Activated CD8-positive, alpha-beta T cell treated with anti-CD3 and anti-CD28 coated beads for 36 hours (primary cell): ENCODE results near the gene ABCB6. TPM values are rescaled to one million over a fixed set of nuclear protein-coding genes. Genes with fewer than 3 reads are reported as not detected.
A peak's percentile ranks its signal among the peaks of the same experiment; 100 is the strongest.

Source experiments
- ATAC-seq: fragments of 200-7000 bp; cut with Tn5 transposase; one replicate; pipeline ENCODE4 v1.10.0; 2021; ENCODE audit warnings: mild to moderate bottlenecking, moderate library complexity
- CTCF ChIA-PET: fragments of 350-600 bp; sonication (Branson Sonifier 250); formaldehyde crosslinking; loops from one replicate; lab custom pipeline; 2021; ENCODE audit warnings: antibody characterized with exemption; lab: Charles Lee
- POLR2A ChIA-PET: fragments of 350-600 bp; sonication (Branson Sonifier 250); formaldehyde crosslinking; loops from one replicate; lab custom pipeline; 2021; ENCODE audit warnings: antibody characterized with exemption; lab: Charles Lee
- DNase-seq: peaks from one replicate; pipeline ENCODE4 v3.0.0-alpha.2; 2020
- H3K27ac Mint-ChIP-seq: one replicate; pipeline ENCODE4 v1.8.0; 2021; ENCODE audit warnings: mild to moderate bottlenecking, mixed read lengths
- H3K27me3 Mint-ChIP-seq: one replicate; pipeline ENCODE4 v1.8.0; 2021; ENCODE audit warnings: mixed read lengths
- H3K36me3 Mint-ChIP-seq: one replicate; pipeline ENCODE4 v1.8.0; 2021; ENCODE audit warnings: low read depth, mixed read lengths
- H3K4me1 Mint-ChIP-seq: one replicate; pipeline ENCODE4 v1.8.0; 2021; ENCODE audit warnings: low read depth, mixed read lengths
- H3K4me3 Mint-ChIP-seq: one replicate; pipeline ENCODE4 v1.8.0; 2021; ENCODE audit warnings: mild to moderate bottlenecking, moderate library complexity, mixed read lengths
- H3K9me3 Mint-ChIP-seq: one replicate; pipeline ENCODE4 v1.8.0; 2021; ENCODE audit warnings: mixed read lengths
- intact Hi-C: fragments of 100-400 bp; cut with micrococcal nuclease; formaldehyde crosslinking; loops from one replicate; pipeline ENCODE4 v1.10.0; 2022
- total RNA-seq, 2 experiments: library from RNA; stranded (reverse); gene quantifications; one replicate each; pipeline ENCODE4 v1.2.3, GENCODE V29; 2021
- TF ChIP-seq, protein P1 (sequence below): fragments of 200-600 bp; IDR thresholded peaks from one replicate; pipeline ENCODE4 v1.8.0; 2022; ENCODE audit warnings: antibody characterized with exemption, mild to moderate bottlenecking

The ABCB6 gene
- total RNA-seq, 2 experiments from 2014 or later, result 32.3 to 35.7 TPM

GRCh38 chr2:219165058-219165911, 53.5 kb downstream of the ABCB6 start:
- H3K4me3 Mint-ChIP-seq, result no peak overlapping the region
- ChIA-PET CTCF (interaction anchor here (1.6 kb wide), 1 partner anchor 11 kb away, joined by 6 read pairs; the partner anchor contains the start of gene CNPPD1), POLR2A (interaction anchor here (1.4 to 1.6 kb wide), 2 partner anchors 9 to 10 kb away, joined by 4 to 5 read pairs; no protein-coding TSS in a partner anchor)
- ATAC-seq (no peak), DNase-seq (no peak)
- peaks cover 11% of the 10 kb centered on the region for H3K4me1 Mint-ChIP-seq
- TF ChIP-seq, protein P1, sequence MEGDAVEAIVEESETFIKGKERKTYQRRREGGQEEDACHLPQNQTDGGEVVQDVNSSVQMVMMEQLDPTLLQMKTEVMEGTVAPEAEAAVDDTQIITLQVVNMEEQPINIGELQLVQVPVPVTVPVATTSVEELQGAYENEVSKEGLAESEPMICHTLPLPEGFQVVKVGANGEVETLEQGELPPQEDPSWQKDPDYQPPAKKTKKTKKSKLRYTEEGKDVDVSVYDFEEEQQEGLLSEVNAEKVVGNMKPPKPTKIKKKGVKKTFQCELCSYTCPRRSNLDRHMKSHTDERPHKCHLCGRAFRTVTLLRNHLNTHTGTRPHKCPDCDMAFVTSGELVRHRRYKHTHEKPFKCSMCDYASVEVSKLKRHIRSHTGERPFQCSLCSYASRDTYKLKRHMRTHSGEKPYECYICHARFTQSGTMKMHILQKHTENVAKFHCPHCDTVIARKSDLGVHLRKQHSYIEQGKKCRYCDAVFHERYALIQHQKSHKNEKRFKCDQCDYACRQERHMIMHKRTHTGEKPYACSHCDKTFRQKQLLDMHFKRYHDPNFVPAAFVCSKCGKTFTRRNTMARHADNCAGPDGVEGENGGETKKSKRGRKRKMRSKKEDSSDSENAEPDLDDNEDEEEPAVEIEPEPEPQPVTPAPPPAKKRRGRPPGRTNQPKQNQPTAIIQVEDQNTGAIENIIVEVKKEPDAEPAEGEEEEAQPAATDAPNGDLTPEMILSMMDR, result no peak
- no peak overlapping the region for H3K27ac Mint-ChIP-seq
- no peaks in the 10 kb centered on the region for H3K9me3 Mint-ChIP-seq
- H3K27me3 Mint-ChIP-seq, result no peaks in the 10 kb centered on the region
- H3K36me3 Mint-ChIP-seq, result peaks cover 2% of the 10 kb centered on the region
- intact Hi-C loops, result no loop called here

GRCh38 chr2:219163156-219163555, 55.6 kb downstream of the ABCB6 start:
- POLR2A ChIA-PET, result interaction anchor here (1.0 kb wide), 1 partner anchor 11 kb away, joined by 3 read pairs; no protein-coding TSS in a partner anchor
- CTCF ChIA-PET, result interaction anchor here (1.3 to 1.8 kb wide), 5 partner anchors 9 to 136 kb away, joined by 4 to 6 read pairs (median 5); partner anchors contain the start of gene ZFAND2B
- H3K9me3 Mint-ChIP-seq, result no peaks in the 10 kb centered on the region
- peaks cover 18% of the 10 kb centered on the region for H3K4me1 Mint-ChIP-seq
- H3K27ac Mint-ChIP-seq, result no peak overlapping the region
- peaks cover 2% of the 10 kb centered on the region for H3K36me3 Mint-ChIP-seq
- H3K4me3 Mint-ChIP-seq, result no peak overlapping the region
- ATAC-seq (no peak), DNase-seq (no peak)
- intact Hi-C loops, result loop anchor here (5.0 kb wide), 2 partner anchors 49 to 139 kb away; no protein-coding TSS in a partner anchor
- no peaks in the 10 kb centered on the region for H3K27me3 Mint-ChIP-seq
- TF ChIP-seq, protein P1, result no peak

GRCh38 chr2:219161097-219161496, 57.7 kb downstream of the ABCB6 start:
- Mint-ChIP-seq H3K27ac (peak overlapping the region; percentile 93), H3K27me3 (no peaks in the 10 kb centered on the region), H3K36me3 (peaks cover 12% of the 10 kb centered on the region), H3K4me3 (peak overlapping the region; percentile 85), H3K9me3 (no peaks in the 10 kb centered on the region), H3K4me1 (peaks cover 18% of the 10 kb centered on the region)
- DNase-seq, result no peak
- no peak for ATAC-seq
- ChIA-PET CTCF (interaction anchor here (0.7 to 6.6 kb wide), 3 partner anchors 12 to 138 kb away, joined by 3 to 98 read pairs (median 31); partner anchors contain the start of genes CNPPD1 and SLC23A3), POLR2A (interaction anchor here (1.1 to 1.4 kb wide), 3 partner anchors 10 to 24 kb away, joined by 3 to 5 read pairs (median 3); partner anchors contain the start of gene CNPPD1)
- intact Hi-C loops, result loop anchor here (2.0 to 5.0 kb wide), 3 partner anchors 16 to 141 kb away; partner anchors contain the start of gene CNPPD1
- TF ChIP-seq, protein P1, result no peak

DNA sequence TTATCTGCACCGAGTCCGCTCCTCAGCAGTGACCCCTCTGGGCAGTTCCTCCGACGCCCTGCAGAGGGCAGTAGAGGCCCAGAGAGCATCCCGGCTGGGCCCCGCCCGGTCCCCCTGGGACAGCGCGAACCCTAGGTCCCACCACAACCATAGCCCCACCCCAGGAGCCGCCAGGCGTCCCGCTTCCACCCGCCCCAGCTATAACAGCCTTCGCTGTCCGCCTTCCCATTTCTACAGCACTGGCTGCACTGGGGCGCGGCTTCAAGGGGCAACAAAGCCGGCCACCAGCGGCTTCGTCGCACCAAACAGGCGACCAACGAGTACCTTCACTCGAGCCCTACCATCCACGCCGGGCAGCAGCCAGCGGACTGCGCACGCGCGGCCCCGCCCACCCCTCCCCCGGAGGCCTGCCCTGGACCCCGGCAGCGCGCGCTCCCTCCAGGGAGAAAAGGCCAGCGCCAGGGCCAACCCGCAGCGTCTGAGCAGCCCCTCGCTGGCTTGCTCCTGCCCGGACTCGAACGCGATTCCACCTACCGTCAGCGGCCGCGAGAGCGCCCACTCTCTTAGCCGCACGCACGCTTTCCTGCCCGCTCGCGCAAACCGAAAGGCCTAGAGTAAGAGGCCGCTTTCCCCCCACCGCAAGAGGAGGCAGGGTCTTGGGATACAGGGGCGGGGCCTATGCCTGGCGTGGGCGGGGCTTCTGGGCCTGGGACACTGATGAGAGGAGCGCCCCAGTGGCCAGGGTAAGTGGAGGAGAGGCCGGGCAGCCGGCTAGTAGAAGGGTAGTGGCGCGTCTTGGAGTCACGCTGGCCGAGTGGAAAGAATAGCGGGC, 58.4 kb downstream of the ABCB6 start, which contains the start of gene NHEJ1:
NHEJ1 (minus strand) TSS at position 630 of the 832 bp plus-strand sequence. CDS start 2,453 bp downstream, outside the sequence.
- Mint-ChIP-seq H3K4me1 (peaks cover 18% of the 10 kb centered on the region), H3K27ac (peak within 1 kb of the TSS; percentile 93), H3K27me3 (no peaks in the 10 kb centered on the region), H3K36me3 (peaks cover 12% of the 10 kb centered on the region), H3K9me3 (no peaks in the 10 kb centered on the region), H3K4me3 (peak within 1 kb of the TSS; percentile 85)
- ChIA-PET POLR2A (interaction anchor here (0.8 to 1.7 kb wide), 8 partner anchors 11 to 139 kb away, joined by 3 to 7 read pairs (median 4); partner anchors contain the start of genes ANKZF1 and ATG9A), CTCF (interaction anchor here (0.6 to 10.6 kb wide), 34 partner anchors 10 to 227 kb away, joined by 3 to 192 read pairs (median 4); partner anchors contain the start of genes ABCB6, CNPPD1, DNPEP and GLB1L)
- intact Hi-C loops, result loop anchor here (2.0 to 5.0 kb wide), 3 partner anchors 16 to 142 kb away; partner anchors contain the start of gene CNPPD1
- ATAC-seq (peak; percentile 92), DNase-seq (peak; percentile 98)
- TF ChIP-seq, protein P1, result peak; percentile 99

Other genes starting within 250 kb of the ABCB6 start
- gene FEV, start 233.8 kb downstream of the ABCB6 start, total RNA-seq, result not detected
- not detected for gene CRYBA2, start 225.5 kb downstream of the ABCB6 start, total RNA-seq
- not detected for gene CFAP65, start 177.4 kb downstream of the ABCB6 start, total RNA-seq
- gene IHH, start 158.0 kb downstream of the ABCB6 start, total RNA-seq, result not detected
- gene NHEJ1, start 58.1 kb downstream of the ABCB6 start, total RNA-seq, result 10 to 100 TPM; 22.4 to 26.3 TPM
- gene SLC23A3, start 48.9 kb downstream of the ABCB6 start, total RNA-seq, result 1 to 10 TPM; 1.1 to 1.6 TPM
- gene CNPPD1, start 42.0 kb downstream of the ABCB6 start, total RNA-seq, result 10 to 100 TPM; 38.6 to 38.7 TPM
- gene RETREG2, start 40.7 kb downstream of the ABCB6 start, total RNA-seq, result 10 to 100 TPM; 63.8 to 67.8 TPM
- 10 to 100 TPM; 31.3 to 33.3 TPM for gene ZFAND2B, start 12.2 kb downstream of the ABCB6 start, total RNA-seq
- 10 to 100 TPM; 54.8 to 58.7 TPM for gene ATG9A, start 10.7 kb upstream of the ABCB6 start, total RNA-seq
- 100 to 1,000 TPM; 216 to 217 TPM for gene ANKZF1, start 10.8 kb upstream of the ABCB6 start, total RNA-seq
- gene GLB1L, start 26.5 kb upstream of the ABCB6 start, total RNA-seq, result 1 to 10 TPM; 1.2 to 2.8 TPM
- gene STK16, start 26.5 kb upstream of the ABCB6 start, total RNA-seq, result 10 to 100 TPM; 34.4 to 35.4 TPM
- gene TUBA4B, start 34.3 kb upstream of the ABCB6 start, total RNA-seq, result not detected
- gene TUBA4A, start 35.0 kb upstream of the ABCB6 start, total RNA-seq, result 100 to 1,000 TPM; 226 TPM
- 10 to 100 TPM; 61.8 to 63.3 TPM for gene DNAJB2, start 60.4 kb upstream of the ABCB6 start, total RNA-seq
- gene PTPRN, start 90.4 kb upstream of the ABCB6 start, total RNA-seq, result 1 to 10 TPM in 1 of 2 experiments, under 1 TPM in 1; 0.92 to 1.1 TPM
- gene RESP18, start 113.8 kb upstream of the ABCB6 start, total RNA-seq, result not detected
- 100 to 1,000 TPM; 112 to 113 TPM for gene DNPEP, start 169.0 kb upstream of the ABCB6 start, total RNA-seq
- not detected for gene DES, start 199.4 kb upstream of the ABCB6 start, total RNA-seq
- 1 to 10 TPM; 2.1 to 2.3 TPM for gene SPEG, start 215.9 kb upstream of the ABCB6 start, total RNA-seq